Mucosa of descending colon (tissue), 3 donors: ENCODE data around the gene ZNF555. TPM values are rescaled to one million over a fixed set of nuclear protein-coding genes. Genes with fewer than 3 reads are reported as not detected.

ENCODE experiments used
- ATAC-seq: fragments of 200-7000 bp; cut with Tn5 transposase; one replicate; pipeline ENCODE4 v1.9.1; 2020; ENCODE audit warnings: mild to moderate bottlenecking, moderate library complexity
- DNase-seq, 3 donors: peaks; one replicate each; pipeline ENCODE4 v3.0.0-alpha.2; 2020
- H3K36me3 ChIP-seq: fragments of 200-600 bp; one replicate; pipeline ENCODE4 v1.8.0; 2021; ENCODE audit warnings: low read depth, mild to moderate bottlenecking
- H3K4me1 ChIP-seq: fragments of 200-600 bp; one replicate; pipeline ENCODE4 v1.8.0; 2021; ENCODE audit warnings: low read depth, mild to moderate bottlenecking
- H3K4me3 ChIP-seq: fragments of 200-600 bp; one replicate; pipeline ENCODE4 v1.8.0; 2021; ENCODE audit warnings: mild to moderate bottlenecking
- H3K9me3 ChIP-seq: fragments of 200-600 bp; one replicate; pipeline ENCODE4 v1.8.0; 2021; ENCODE audit warnings: mild to moderate bottlenecking
- CTCF ChIP-seq: fragments of 200-600 bp; IDR thresholded peaks from one replicate; pipeline ENCODE4 v1.8.0; 2022; ENCODE audit warnings: antibody characterized with exemption, mild to moderate bottlenecking
- intact Hi-C, 2 donors: fragments of 100-400 bp; cut with DNase I in 1 of 2; cut with micrococcal nuclease in 1 of 2; formaldehyde crosslinking; loops; one replicate each; pipeline versions ENCODE4 v1.11.0 to v1.11.1; 2022; cut with DNase I, micrococcal nuclease
- total RNA-seq, 3 donors: library from RNA; stranded (reverse); fragmentation: NEBNext Ultra II Directional in 2 of 3; extraction: Animal tissue kit (Norgen Biotek cat#: 25700) in 2 of 3; gene quantifications; one replicate each; pipeline versions ENCODE4 v1.2.1 to v1.2.4, GENCODE V29; 2021 to 2023
- donor health status: DM: no; HTN: no; CAD: no; lungs with moderate emphysema.
- donor health status: DM: no; HTN: no; CAD: no.
- donor health status: DM: no; HTN: yes; CAD: no.

The ZNF555 gene
- total RNA-seq, 3 donors from 2014 or later = 3.0 to 8.4 (median 4.8) TPM

DNA sequence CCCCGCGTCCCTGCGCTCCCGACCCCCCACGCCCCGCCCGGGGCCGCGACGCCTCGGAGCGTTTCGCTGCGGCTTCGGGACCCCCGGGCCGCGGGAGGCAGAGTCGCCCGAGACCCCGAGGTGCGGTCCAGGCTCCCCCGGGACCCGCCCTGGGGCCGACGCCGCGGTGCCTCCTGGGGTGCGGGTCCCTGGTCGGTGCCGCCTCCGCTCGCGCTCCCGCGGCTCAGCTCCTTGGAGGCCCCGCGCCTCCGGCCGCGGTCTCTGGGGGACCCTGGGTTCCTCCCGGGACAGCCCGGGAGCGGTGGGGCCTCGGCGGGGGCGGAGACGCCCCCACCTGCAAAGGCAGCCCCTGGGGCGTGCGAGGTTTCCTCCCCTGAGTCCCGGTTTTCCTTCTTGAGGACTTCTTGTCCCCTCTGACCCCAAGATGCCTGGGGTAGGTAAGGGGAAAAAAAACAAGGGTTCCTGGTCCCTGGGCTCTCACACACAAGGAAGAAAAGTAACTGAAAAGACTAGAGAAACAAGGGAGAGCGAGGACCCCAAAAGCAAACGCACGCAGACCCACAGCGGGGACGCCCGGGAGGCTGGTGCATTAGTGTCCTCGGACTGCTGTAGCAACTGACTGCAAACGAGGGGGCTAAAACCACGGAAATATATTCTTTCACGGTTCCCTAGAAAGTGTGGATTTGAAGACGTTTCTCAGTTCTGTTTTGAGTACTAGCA is 740 bp downstream of the ZNF555 start:
- Histone ChIP-seq H3K9me3 (peaks cover 7% of the 10 kb centered on the region), H3K4me3 (peak overlapping the region; percentile 83), H3K36me3 (no peaks in the 10 kb centered on the region), H3K4me1 (peaks cover 5% of the 10 kb centered on the region)
- DNase-seq (peak in 2 of 3 donors; percentile 7 to 46), ATAC-seq (peak; percentile 16)
- intact Hi-C loops = no loop called here
- TF ChIP-seq CTCF = no peak

GRCh38 chr19:2845107-2845506 is 3.8 kb downstream of the ZNF555 start:
- no peak for TF ChIP-seq CTCF
- no peak for DNase-seq
- H3K9me3 ChIP-seq = peaks cover 13% of the 10 kb centered on the region
- no peaks in the 10 kb centered on the region for H3K36me3 ChIP-seq
- intact Hi-C loops = no loop called here
- H3K4me3 ChIP-seq = no peak overlapping the region
- peaks cover 5% of the 10 kb centered on the region for H3K4me1 ChIP-seq
- ATAC-seq = no peak

GRCh38 chr19:2846180-2846894 is 5.1 kb downstream of the ZNF555 start:
- no peak for TF ChIP-seq CTCF
- intact Hi-C loops = no loop called here
- ATAC-seq = no peak
- H3K36me3 ChIP-seq = no peaks in the 10 kb centered on the region
- peaks cover 5% of the 10 kb centered on the region for H3K4me1 ChIP-seq
- peaks cover 25% of the 10 kb centered on the region for H3K9me3 ChIP-seq
- DNase-seq = no peak
- no peak overlapping the region for H3K4me3 ChIP-seq

DNA sequence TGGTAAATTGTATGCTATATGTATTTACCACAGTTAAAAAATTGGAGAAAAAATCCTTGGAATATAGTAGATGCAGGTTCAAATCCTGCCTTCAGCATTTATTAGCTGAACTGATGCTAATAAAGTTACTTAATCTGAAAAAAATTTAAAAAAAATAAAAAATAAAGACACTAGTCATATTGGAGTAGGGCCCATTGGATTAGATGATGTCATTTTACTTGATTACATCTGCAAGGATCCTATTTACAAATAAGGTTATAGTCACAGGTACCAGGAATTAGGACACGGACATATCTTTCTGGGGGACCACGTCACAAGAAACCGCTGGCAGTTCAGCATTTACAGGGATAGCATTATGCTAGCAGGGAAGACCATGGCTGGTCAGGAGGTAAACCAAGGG is 6.2 kb downstream of the ZNF555 start:
- DNase-seq (no peak), ATAC-seq (no peak)
- no peak overlapping the region for H3K4me3 ChIP-seq
- peaks cover under 1% of the 10 kb centered on the region for H3K4me1 ChIP-seq
- peaks cover 8% of the 10 kb centered on the region for H3K36me3 ChIP-seq
- TF ChIP-seq CTCF = no peak
- peaks cover 37% of the 10 kb centered on the region for H3K9me3 ChIP-seq
- intact Hi-C loops = no loop called here

GRCh38 chr19:2848616-2849015 is 7.3 kb downstream of the ZNF555 start:
- DNase-seq = no peak
- Histone ChIP-seq H3K4me3 (no peak overlapping the region), H3K9me3 (peaks cover 48% of the 10 kb centered on the region), H3K36me3 (peaks cover 15% of the 10 kb centered on the region), H3K4me1 (no peaks in the 10 kb centered on the region)
- peak; percentile 35 for ATAC-seq
- intact Hi-C loops = no loop called here
- TF ChIP-seq CTCF = no peak
